ENCODE data around the gene FTSJ1.
"Not testable (repeated sequence)": the region's sequence is repeated elsewhere in the genome, so short reads cannot be mapped to it uniquely, and the experiment has no call there.

FTSJ1 gene, protein sequence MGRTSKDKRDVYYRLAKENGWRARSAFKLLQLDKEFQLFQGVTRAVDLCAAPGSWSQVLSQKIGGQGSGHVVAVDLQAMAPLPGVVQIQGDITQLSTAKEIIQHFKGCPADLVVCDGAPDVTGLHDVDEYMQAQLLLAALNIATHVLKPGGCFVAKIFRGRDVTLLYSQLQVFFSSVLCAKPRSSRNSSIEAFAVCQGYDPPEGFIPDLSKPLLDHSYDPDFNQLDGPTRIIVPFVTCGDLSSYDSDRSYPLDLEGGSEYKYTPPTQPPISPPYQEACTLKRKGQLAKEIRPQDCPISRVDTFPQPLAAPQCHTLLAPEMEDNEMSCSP

DNA sequence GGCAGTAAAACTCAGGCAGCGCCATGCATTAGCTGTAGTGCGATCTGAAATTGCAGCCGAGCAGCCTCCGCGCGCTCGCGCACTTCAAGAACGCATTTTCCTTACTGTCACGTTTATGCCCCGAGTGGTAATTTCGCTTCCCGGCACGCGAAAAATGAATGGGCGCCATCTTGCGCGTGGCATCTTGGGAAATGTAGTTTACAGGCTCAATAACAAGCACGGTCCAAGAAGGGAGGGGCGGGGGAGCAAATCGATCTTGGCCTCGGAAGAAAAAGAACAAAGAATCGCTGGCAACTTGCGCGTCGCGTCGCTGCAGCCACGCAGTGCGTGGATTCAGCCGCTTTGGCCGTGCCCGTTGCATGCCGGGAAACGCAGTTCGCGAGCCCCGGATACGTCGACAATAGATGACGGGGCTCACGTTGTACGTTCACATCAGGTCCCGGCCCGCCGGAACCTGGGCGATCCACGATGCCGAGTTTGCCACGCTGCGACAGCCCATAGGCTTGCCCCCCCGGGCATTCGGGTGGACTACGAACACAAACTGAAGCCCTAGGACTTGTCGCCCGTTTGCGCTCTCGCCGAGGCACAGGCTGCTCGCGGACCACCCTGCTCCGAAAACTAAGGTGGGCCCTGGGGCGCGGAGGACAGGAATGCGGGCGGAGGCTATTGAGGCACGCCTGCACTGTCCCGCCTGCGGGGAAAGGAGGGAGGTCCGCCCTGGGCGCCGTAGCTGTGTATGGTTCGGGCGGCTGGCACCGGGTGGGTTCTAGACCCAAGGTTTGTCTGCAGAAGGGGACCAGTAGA lies at the start of gene FTSJ1:
Gene FTSJ1 (plus strand): TSS at position 426 of the 804 bp plus-strand sequence. CDS start 1,849 bp downstream, outside the sequence.
- H3K27ac ChIP-seq = peak within 1 kb of the TSS; percentile 82
- H2AFZ ChIP-seq (ENCODE audit: low read depth) = peak within 1 kb of the TSS; percentile 85
- H3K27me3 ChIP-seq (ENCODE audit: insufficient read depth, low read depth) = no peaks in the 10 kb centered on the region
- H4K20me1 ChIP-seq (ENCODE audit: insufficient read depth) = no peaks in the 10 kb centered on the region
- peak within 1 kb of the TSS; percentile 93 for H3K9ac ChIP-seq
- no peaks in the 10 kb centered on the region for H3K36me3 ChIP-seq (ENCODE audit: insufficient read depth)
- TF ChIP-seq, protein P1, sequence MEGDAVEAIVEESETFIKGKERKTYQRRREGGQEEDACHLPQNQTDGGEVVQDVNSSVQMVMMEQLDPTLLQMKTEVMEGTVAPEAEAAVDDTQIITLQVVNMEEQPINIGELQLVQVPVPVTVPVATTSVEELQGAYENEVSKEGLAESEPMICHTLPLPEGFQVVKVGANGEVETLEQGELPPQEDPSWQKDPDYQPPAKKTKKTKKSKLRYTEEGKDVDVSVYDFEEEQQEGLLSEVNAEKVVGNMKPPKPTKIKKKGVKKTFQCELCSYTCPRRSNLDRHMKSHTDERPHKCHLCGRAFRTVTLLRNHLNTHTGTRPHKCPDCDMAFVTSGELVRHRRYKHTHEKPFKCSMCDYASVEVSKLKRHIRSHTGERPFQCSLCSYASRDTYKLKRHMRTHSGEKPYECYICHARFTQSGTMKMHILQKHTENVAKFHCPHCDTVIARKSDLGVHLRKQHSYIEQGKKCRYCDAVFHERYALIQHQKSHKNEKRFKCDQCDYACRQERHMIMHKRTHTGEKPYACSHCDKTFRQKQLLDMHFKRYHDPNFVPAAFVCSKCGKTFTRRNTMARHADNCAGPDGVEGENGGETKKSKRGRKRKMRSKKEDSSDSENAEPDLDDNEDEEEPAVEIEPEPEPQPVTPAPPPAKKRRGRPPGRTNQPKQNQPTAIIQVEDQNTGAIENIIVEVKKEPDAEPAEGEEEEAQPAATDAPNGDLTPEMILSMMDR (conservative IDR thresholded peaks at IDR 0.05; ENCODE audit: low read depth, low read length) = no peak
- peaks cover 22% of the 10 kb centered on the region for H3K79me2 ChIP-seq (ENCODE audit: insufficient read depth, low read depth)
- peak within 1 kb of the TSS; percentile 74 for H3K4me3 ChIP-seq (IDR thresholded peaks at IDR 0.05; ENCODE audit: insufficient read depth, low read depth, low read length)
- peaks cover 12% of the 10 kb centered on the region for H3K4me1 ChIP-seq (ENCODE audit: low read depth, poor library complexity, severe bottlenecking)
- peak within 1 kb of the TSS; percentile 85 for H3K4me2 ChIP-seq

DNA sequence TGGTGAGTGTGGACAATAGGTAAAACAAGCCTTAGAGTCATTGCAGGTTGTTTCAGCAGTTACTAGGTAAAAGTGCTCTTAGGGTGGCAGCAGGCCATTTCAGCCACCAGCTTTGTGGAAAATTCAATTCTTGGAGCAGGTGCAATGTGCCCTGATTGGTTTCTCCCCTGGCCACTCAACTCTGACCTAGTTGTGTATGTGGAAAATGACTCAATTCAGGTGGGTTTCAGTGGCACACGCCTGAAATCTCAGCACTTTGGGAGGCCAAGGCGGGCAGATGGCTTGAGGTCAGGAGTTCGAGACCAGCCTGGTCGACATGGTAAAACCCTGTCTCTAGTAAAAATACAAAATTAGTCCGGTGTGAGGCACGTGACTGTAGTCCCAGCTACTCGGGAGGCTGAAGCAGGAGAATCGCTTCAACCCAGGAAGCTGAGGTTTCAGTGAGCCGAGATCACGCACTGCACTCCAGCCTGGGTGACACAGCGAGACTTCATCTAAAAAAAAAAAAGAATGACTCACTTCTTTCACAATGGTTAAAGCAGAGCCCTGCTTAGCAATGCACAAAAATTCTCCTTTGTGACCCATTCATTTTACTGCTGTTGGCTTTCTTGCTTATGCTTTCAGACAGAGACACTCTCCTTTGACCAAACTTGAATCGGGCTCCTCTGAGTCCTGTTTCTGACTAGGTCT lies 48.8 kb upstream of the FTSJ1 start:
- not testable (repeated sequence) for H3K27ac ChIP-seq; H3K4me1 ChIP-seq (ENCODE audit: low read depth, poor library complexity, severe bottlenecking); H3K4me2 ChIP-seq; H3K4me3 ChIP-seq (IDR thresholded peaks at IDR 0.05; ENCODE audit: insufficient read depth, low read depth, low read length); H3K36me3 ChIP-seq (ENCODE audit: insufficient read depth); H3K9ac ChIP-seq; H3K27me3 ChIP-seq (ENCODE audit: insufficient read depth, low read depth); H4K20me1 ChIP-seq (ENCODE audit: insufficient read depth); H3K79me2 ChIP-seq (ENCODE audit: insufficient read depth, low read depth); H2AFZ ChIP-seq (ENCODE audit: low read depth)

DNA sequence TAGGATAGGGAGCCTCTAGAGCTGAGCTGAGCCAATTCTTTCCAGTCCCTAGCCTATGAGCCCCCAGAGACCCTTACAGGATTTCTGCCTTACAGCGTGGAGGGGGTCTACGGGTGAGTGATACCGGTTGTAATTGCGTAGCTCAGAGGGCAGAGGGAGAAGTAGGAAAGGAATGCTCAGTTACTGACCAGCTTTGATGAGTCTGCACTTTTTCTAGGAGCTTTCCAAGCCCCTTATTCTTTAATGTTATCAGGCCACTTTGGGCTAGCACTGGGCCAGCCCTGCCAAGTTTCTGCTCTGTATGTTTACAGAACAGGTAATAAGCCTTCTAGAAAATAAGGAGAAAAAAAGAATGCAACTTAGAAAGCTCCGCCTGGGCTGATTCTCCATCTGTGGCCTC lies 46.4 kb upstream of the FTSJ1 start:
- not testable (repeated sequence) for H2AFZ ChIP-seq (ENCODE audit: low read depth); H3K4me3 ChIP-seq (IDR thresholded peaks at IDR 0.05; ENCODE audit: insufficient read depth, low read depth, low read length); H3K9ac ChIP-seq; H3K36me3 ChIP-seq (ENCODE audit: insufficient read depth); H4K20me1 ChIP-seq (ENCODE audit: insufficient read depth); H3K4me1 ChIP-seq (ENCODE audit: low read depth, poor library complexity, severe bottlenecking); H3K79me2 ChIP-seq (ENCODE audit: insufficient read depth, low read depth); H3K27ac ChIP-seq; H3K27me3 ChIP-seq (ENCODE audit: insufficient read depth, low read depth); H3K4me2 ChIP-seq

DNA sequence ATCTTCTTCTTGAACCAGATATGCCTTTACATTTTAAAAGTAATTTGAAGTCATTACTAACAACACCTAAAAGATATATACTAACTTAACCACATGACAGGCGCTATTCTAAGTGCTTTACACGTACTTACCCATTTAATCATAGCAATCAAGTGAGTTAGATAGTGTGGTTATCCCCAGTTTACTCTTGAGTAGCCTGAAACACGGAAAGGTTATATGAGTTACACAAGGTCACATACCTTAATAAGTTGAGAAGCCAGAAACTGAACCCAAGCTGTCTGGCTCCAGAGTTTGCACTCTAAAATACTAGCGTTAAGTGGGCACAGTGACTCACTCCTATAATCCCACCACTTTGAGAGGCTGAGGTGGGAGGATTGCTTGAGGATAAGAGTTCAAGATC lies 45.8 kb upstream of the FTSJ1 start:
- H3K27ac ChIP-seq; H3K27me3 ChIP-seq (ENCODE audit: insufficient read depth, low read depth); H3K9ac ChIP-seq; H3K36me3 ChIP-seq (ENCODE audit: insufficient read depth); H3K4me2 ChIP-seq; H3K4me1 ChIP-seq (ENCODE audit: low read depth, poor library complexity, severe bottlenecking); H3K4me3 ChIP-seq (IDR thresholded peaks at IDR 0.05; ENCODE audit: insufficient read depth, low read depth, low read length); H4K20me1 ChIP-seq (ENCODE audit: insufficient read depth); H3K79me2 ChIP-seq (ENCODE audit: insufficient read depth, low read depth); H2AFZ ChIP-seq (ENCODE audit: low read depth): not testable (repeated sequence)

DNA sequence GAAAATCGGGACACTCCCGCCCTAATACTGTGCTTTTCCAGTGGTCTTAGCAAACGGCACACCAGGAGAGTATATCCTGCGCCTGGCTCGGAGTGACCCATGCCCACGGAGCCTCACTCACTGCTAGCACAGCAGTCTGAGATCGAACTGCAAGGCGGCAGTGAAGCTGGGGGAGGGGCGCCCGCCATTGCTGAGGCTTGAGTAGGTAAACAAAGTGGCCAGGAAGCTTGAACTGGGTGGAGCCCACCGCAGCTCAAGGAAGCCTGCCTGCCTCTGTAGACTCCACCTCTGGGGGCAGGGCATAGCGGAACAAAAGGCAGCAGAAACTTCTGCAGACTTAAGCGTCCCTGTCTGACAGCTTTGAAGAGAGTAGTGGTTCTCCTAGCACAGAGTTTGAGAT lies 42.3 kb upstream of the FTSJ1 start:
- H2AFZ ChIP-seq (ENCODE audit: low read depth); H3K4me3 ChIP-seq (IDR thresholded peaks at IDR 0.05; ENCODE audit: insufficient read depth, low read depth, low read length); H3K36me3 ChIP-seq (ENCODE audit: insufficient read depth); H3K4me2 ChIP-seq; H3K4me1 ChIP-seq (ENCODE audit: low read depth, poor library complexity, severe bottlenecking); H3K9ac ChIP-seq; H3K27me3 ChIP-seq (ENCODE audit: insufficient read depth, low read depth); H4K20me1 ChIP-seq (ENCODE audit: insufficient read depth); H3K79me2 ChIP-seq (ENCODE audit: insufficient read depth, low read depth); H3K27ac ChIP-seq: not testable (repeated sequence)

DNA sequence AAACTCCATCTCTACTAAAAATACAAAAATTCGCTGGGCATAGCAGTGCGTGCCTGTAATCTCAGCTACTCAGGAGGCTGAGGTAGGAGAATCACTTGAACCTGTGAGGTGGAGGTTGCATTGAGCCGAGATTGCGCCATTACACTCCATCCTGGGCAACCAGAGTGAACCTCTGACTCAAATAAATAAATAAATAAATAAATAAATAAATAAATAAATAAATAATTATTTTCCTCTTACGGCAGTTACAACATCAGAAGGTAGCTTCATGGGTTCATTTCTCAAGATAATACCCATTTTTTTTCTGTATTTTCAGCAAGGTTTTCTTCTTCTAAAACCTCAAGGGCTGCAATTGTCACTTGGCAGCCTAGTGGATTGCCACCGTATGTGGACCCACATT lies 28.8 kb upstream of the FTSJ1 start:
- not testable (repeated sequence) for H3K4me3 ChIP-seq (IDR thresholded peaks at IDR 0.05; ENCODE audit: insufficient read depth, low read depth, low read length); H3K27me3 ChIP-seq (ENCODE audit: insufficient read depth, low read depth); H3K36me3 ChIP-seq (ENCODE audit: insufficient read depth); H3K9ac ChIP-seq; H3K4me1 ChIP-seq (ENCODE audit: low read depth, poor library complexity, severe bottlenecking); H3K79me2 ChIP-seq (ENCODE audit: insufficient read depth, low read depth); H3K4me2 ChIP-seq; H2AFZ ChIP-seq (ENCODE audit: low read depth); H4K20me1 ChIP-seq (ENCODE audit: insufficient read depth); H3K27ac ChIP-seq

Measured in KMS-11 (cell line).